Renal cortical epithelial cell (primary cell): ENCODE data around the gene UNG. TPM values are rescaled to one million over a fixed set of nuclear protein-coding genes. Genes with fewer than 3 reads are reported as not detected.
"Not testable (repeated sequence)": the region's sequence is repeated elsewhere in the genome, so short reads cannot be mapped to it uniquely, and the experiment has no call there.

Experiments
- DNase-seq: peaks from one replicate; pipeline ENCODE4 v3.0.0-alpha.2; 2011; ENCODE audit warnings: low read depth
- total RNA-seq: library from RNA; depleted of rRNA; stranded (reverse); fragments of >200 nt; gene quantifications from 2 replicates; pipeline ENCODE4 v1.2.3, GENCODE V29; 2014

The UNG gene
- 21.5 and 27.1 TPM in 2 replicates for total RNA-seq

- peak; percentile 79 for DNase-seq
Measured at GRCh38 chr12:109097435-109098182, at the start of gene UNG. UNG (plus strand) TSS chr12:109097597; CDS start chr12:109097680, 83 bp downstream.

DNA sequence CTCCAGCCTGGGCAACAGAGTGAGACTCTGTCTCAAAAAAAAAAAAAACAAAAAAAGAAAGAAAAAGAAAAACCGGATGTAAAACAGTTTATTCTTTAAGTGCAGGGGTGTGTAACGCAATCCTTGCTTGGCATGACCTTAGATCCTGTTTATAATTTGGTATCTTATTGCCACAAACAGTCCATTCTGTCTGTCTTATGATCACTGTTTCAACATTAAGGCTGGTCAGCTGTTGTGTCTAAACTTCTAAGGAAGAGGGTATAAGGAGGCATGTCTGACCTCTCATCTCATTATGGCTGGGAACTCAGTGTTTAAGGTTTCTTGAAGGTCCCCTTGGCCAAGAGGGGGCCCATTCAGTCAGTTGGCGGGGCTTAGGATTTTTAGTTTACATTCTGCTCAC, 48.7 kb upstream of the UNG start:
- not testable (repeated sequence) for DNase-seq

DNA sequence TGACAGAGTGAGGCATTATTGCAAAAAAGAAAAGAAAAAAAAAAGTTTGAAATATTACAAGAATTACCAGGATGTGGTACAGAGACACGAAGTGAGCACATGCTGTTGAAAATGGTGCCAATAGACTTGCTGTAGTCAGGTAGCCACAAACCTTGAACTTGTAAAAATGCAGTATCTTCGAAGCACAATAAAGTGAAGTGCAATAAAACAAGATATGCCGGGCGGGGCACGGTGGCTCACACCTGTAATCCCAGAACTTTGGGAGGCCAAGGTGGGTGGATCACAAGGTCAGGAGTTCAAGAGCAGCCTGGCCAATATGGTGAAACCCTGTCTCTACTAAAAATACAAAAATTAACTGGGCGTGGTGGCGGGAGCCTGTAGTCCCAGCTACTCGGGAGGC, 47.6 kb upstream of the UNG start:
- DNase-seq, result not testable (repeated sequence)

DNA sequence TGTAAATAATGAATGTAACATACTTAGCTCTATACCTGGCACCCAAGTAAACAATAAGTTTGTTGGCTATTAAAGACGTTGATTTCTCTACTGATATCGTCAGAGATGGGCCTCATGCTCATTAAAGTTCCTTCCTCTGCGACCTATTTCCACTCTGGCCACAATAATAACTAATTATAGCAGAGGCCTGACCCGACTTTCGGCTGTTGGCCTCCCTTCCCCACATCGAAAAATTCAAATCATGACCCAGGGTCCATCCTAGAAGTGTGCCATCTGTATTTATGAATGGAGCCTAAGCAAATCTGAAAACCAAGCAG, 45.3 kb upstream of the UNG start:
- DNase-seq, result no peak

- peak; percentile 56 for DNase-seq
Measured at GRCh38 chr12:109052414-109053323, 44.7 kb upstream of the UNG start, which contains the start of gene USP30. USP30 (plus strand) TSS chr12:109052576; CDS start chr12:109052679, 103 bp downstream.

- DNase-seq, result peak; percentile 39
Measured at GRCh38 chr12:109053382-109054123, 43.8 kb upstream of the UNG start.

- DNase-seq, result not testable (repeated sequence)
Measured at GRCh38 chr12:109054124-109054513, 43.3 kb upstream of the UNG start.

- no peak for DNase-seq
Measured at GRCh38 chr12:109054520-109054919, 42.9 kb upstream of the UNG start.

- DNase-seq, result no peak
Measured at GRCh38 chr12:109056891-109057290, 40.5 kb upstream of the UNG start.

DNA sequence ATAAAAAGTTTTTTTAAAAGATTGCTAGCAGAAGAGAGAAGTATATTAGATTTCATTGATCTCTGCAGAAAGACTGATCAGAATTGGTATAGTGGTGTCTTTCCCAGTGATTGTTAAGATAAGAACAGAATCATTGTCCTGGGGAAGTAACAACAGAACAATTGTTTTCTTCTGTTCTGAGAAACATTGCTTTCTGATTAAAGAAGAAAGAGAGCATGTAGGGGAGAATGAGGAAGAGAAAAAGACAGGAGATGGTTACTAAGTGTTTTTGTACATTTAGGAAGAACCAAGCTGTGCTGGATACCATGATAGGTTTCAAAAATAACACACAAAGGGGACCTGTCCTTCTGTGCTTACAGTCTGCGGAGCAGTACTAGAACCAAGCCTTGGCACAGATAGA, 40.0 kb upstream of the UNG start:
- no peak for DNase-seq

- DNase-seq, result no peak
Measured at GRCh38 chr12:109058773-109059172, 38.6 kb upstream of the UNG start.

DNA sequence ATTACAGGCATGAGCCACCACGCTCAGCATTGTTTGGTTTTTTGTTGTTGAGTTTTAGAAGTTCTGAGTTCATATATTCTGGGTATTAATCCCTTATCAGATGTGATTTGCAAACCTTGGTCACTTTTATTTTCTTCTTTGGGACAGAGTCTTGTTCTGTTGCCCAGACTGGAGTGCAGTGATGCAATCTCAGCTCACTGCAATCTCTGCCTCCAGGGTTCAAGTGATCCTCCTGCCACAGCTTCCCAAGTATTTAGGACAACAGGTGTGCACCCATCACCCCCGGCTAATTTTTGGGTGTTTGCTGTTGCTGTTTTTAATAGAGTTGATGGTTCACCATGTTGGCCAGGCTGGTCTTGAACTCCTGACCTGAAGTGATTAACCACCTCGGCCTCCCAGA, 33.3 kb upstream of the UNG start:
- DNase-seq, result no peak

DNA sequence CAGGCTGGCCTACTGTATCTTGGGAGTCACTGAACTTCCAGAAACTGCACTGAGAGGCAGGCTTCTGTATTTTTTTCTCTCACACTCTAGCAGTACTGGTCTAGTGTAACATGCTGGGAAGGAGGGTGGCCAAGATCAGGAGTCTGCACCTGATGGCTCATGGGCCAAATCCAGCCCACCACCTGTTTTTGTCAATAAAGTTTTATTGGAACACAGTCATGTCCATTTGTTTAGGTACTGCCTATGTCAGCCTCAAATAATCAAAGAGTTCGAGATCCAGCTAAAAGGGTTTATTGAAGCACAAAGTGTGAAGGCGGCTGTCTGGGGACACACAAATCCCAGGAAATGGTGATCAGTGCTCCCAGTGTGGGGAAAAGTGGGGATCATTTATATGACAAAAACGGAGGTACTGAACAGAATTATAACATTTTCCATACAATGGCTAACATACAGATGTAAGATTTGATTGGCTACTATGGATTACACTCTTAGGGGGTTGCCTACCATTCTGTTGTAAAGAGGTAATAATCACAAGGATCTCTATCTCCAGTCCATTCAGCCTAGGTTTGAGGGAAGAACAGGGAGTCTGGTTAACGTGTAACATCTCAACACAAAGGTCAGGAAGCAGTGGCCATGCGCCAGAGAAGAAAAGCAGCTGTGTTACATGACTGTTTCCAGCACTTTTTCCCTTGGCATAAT, 32.1 kb upstream of the UNG start:
- DNase-seq, result peak; percentile 54

DNA sequence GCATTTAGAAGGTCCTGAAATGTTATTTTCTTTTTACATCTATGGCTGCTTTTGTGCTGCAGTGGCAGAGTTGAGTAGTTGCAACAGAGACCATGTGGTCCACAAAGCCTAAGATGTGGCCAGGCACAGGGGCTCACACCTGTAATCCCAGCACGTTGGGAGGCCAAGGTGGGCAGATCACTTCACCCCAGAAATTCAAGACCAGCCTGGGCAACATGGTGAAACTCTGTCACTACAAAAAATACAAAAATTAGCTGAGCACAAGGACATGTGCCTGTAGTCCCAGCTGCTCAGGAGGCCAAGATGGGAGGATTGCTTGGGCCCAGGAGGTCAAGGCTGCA, 31.6 kb upstream of the UNG start:
- no peak for DNase-seq

- no peak for DNase-seq
Measured at GRCh38 chr12:109069307-109070271, 27.8 kb upstream of the UNG start.

DNA sequence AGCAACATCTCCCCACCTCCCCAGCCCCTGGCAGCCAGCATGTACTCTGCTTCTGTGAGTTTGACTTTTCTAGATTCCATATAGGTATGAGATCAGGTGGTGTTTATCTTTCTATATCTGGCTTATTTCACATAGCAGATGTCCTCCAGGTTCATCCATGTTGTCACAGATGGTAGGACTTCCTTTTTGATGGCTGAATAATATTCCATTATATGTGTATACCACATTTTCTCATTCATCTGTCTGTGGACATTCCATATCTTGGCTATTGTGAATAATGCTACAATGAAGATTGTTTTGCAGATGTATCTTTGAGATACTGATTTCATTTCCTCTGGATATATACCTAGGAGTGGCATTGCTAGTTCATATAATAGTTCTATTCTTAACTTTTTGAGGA, 22.5 kb upstream of the UNG start:
- no peak for DNase-seq

GRCh38 chr12:109082751-109083150, 14.6 kb upstream of the UNG start:
- no peak for DNase-seq

DNA sequence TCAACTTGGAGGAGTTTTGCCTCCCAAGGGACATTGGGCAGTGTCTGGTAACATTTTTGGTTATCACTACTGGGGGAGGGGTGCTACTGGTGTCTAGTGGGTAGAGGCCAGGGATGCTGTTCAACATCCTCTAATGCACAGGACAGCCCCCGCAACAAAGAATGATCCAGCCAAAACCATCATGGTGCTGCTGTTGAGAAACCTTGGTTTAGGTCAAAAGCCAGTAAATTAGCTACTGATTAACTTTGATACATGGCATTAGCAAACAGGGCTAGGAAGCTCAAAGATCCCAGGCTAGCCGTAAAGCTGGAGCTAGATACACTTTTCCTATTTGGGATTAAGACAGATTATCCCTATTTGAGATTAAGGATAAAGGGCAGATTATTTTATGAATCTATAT, 13.0 kb upstream of the UNG start:
- peak; percentile 66 for DNase-seq

DNA sequence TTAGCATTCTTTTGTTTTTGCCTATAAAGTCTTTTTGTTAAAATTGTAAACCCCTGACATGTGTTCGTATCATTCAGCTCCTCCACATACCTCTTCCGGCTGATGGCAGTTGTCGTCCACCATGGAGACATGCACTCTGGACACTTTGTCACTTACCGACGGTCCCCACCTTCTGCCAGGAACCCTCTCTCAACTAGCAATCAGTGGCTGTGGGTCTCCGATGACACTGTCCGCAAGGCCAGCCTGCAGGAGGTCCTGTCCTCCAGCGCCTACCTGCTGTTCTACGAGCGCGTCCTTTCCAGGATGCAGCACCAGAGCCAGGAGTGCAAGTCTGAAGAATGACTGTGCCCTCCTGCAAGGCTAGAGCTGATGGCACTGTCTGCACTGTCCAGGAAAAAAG, 11.8 kb upstream of the UNG start:
- DNase-seq, result no peak

- DNase-seq, result peak; percentile 31
Measured at GRCh38 chr12:109087250-109087649, 10.1 kb upstream of the UNG start.

GRCh38 chr12:109088818-109089217, 8.6 kb upstream of the UNG start:
- no peak for DNase-seq
